Upper lobe of right lung (tissue), 1 donor: ENCODE data around the gene SDF4. TPM values are rescaled to one million over a fixed set of nuclear protein-coding genes. Genes with fewer than 3 reads are reported as not detected.
A peak's percentile ranks its signal among the peaks of the same experiment; 100 is the strongest.

ENCODE experiments used
- ATAC-seq: fragments of 200-7000 bp; cut with Tn5 transposase; one replicate; pipeline ENCODE4 v1.9.1; 2020; ENCODE audit warnings: mild to moderate bottlenecking, moderate library complexity
- DNase-seq: peaks from one replicate; pipeline ENCODE4 v3.0.0-alpha.2; 2020
- H3K27ac ChIP-seq: fragments of 200-600 bp; one replicate; pipeline ENCODE4 v1.8.0; 2022
- H3K27me3 ChIP-seq: fragments of 200-600 bp; one replicate; pipeline ENCODE4 v1.8.0; 2022; ENCODE audit warnings: mild to moderate bottlenecking
- H3K36me3 ChIP-seq: fragments of 200-600 bp; one replicate; pipeline ENCODE4 v1.8.0; 2022
- H3K4me1 ChIP-seq: fragments of 200-600 bp; one replicate; pipeline ENCODE4 v1.8.0; 2022
- H3K4me3 ChIP-seq: fragments of 200-600 bp; one replicate; pipeline ENCODE4 v1.8.0; 2022; ENCODE audit warnings: mild to moderate bottlenecking
- H3K9me3 ChIP-seq: fragments of 200-600 bp; one replicate; pipeline ENCODE4 v1.8.0; 2022
- CTCF ChIP-seq: fragments of 200-600 bp; IDR thresholded peaks from one replicate; pipeline ENCODE4 v1.8.0; 2022; ENCODE audit warnings: antibody characterized with exemption
- intact Hi-C: fragments of 100-400 bp; cut with DNase I; formaldehyde crosslinking; loops from one replicate; pipeline ENCODE4 v1.11.0; 2022
- total RNA-seq: library from RNA; stranded (reverse); fragmentation: NEBNext Ultra II Directional; extraction: Animal tissue kit (Norgen Biotek cat#: 25700); gene quantifications from one replicate; pipeline ENCODE4 v1.2.1, GENCODE V29; 2021
- donor health status: DM: no; HTN: yes; CAD: no; lungs with severe emphysema.

The SDF4 gene
- total RNA-seq, 1 donor from 2014 or later: 132 TPM

GRCh38 chr1:1246577-1247340 lies 15.0 kb upstream of the SDF4 start, which contains the start of gene C1QTNF12:
C1QTNF12 (minus strand) TSS chr1:1246722; CDS start chr1:1246690, 32 bp downstream.
- no peak for TF ChIP-seq CTCF
- Histone ChIP-seq H3K27me3 (peaks cover 11% of the 10 kb centered on the region), H3K36me3 (no peaks in the 10 kb centered on the region), H3K27ac (no peak within 1 kb of the TSS), H3K4me1 (no peaks in the 10 kb centered on the region), H3K9me3 (no peaks in the 10 kb centered on the region), H3K4me3 (no peak within 1 kb of the TSS)
- intact Hi-C loops: no loop called here
- no peak for ATAC-seq
- DNase-seq: peak; percentile 62

GRCh38 chr1:1245817-1246576 lies 14.2 kb upstream of the SDF4 start:
- H3K27me3 ChIP-seq: peaks cover 11% of the 10 kb centered on the region
- H3K4me1 ChIP-seq: no peaks in the 10 kb centered on the region
- no peak for TF ChIP-seq CTCF
- H3K36me3 ChIP-seq: no peaks in the 10 kb centered on the region
- intact Hi-C loops: no loop called here
- H3K9me3 ChIP-seq: no peaks in the 10 kb centered on the region
- no peak overlapping the region for H3K4me3 ChIP-seq
- no peak overlapping the region for H3K27ac ChIP-seq
- peak; percentile 62 for DNase-seq
- no peak for ATAC-seq

GRCh38 chr1:1245178-1245816 lies 13.5 kb upstream of the SDF4 start:
- DNase-seq (peak; percentile 62), ATAC-seq (no peak)
- no peaks in the 10 kb centered on the region for H3K4me1 ChIP-seq
- TF ChIP-seq CTCF: no peak
- H3K9me3 ChIP-seq: no peaks in the 10 kb centered on the region
- peaks cover 11% of the 10 kb centered on the region for H3K27me3 ChIP-seq
- H3K27ac ChIP-seq: no peak overlapping the region
- intact Hi-C loops: no loop called here
- no peak overlapping the region for H3K4me3 ChIP-seq
- H3K36me3 ChIP-seq: no peaks in the 10 kb centered on the region

GRCh38 chr1:1244192-1244811 lies 12.5 kb upstream of the SDF4 start:
- H3K4me3 ChIP-seq: no peak overlapping the region
- H3K4me1 ChIP-seq: no peaks in the 10 kb centered on the region
- ATAC-seq (no peak), DNase-seq (no peak)
- no peak for TF ChIP-seq CTCF
- H3K9me3 ChIP-seq: no peaks in the 10 kb centered on the region
- no peak overlapping the region for H3K27ac ChIP-seq
- H3K36me3 ChIP-seq: no peaks in the 10 kb centered on the region
- intact Hi-C loops: no loop called here
- H3K27me3 ChIP-seq: peaks cover 20% of the 10 kb centered on the region

GRCh38 chr1:1243807-1244191 lies 12.0 kb upstream of the SDF4 start:
- DNase-seq (no peak), ATAC-seq (no peak)
- no peaks in the 10 kb centered on the region for H3K9me3 ChIP-seq
- no peaks in the 10 kb centered on the region for H3K4me1 ChIP-seq
- TF ChIP-seq CTCF: no peak
- H3K27ac ChIP-seq: no peak overlapping the region
- H3K4me3 ChIP-seq: no peak overlapping the region
- intact Hi-C loops: no loop called here
- H3K27me3 ChIP-seq: peaks cover 23% of the 10 kb centered on the region
- H3K36me3 ChIP-seq: no peaks in the 10 kb centered on the region
